Activated CD4-positive, CD25-positive, alpha-beta regulatory T cell (primary cell): ENCODE data around the gene APH1B.
"Not testable (repeated sequence)": the region's sequence is repeated elsewhere in the genome, so short reads cannot be mapped to it uniquely, and the experiment has no call there.

Experiments
- DNase-seq, 4 experiments: peaks; one replicate each; lab custom pipeline; 2025; lab: John Stamatoyannopoulos, UW

APH1B gene

GRCh38 chr15:63277038-63277892 lies at the start of gene APH1B:
TSS of gene APH1B (plus strand) at chr15:63277605. CDS start at chr15:63277624, 19 bp downstream.
- DNase-seq, result peak; percentile 56 to 76 (median 68)

GRCh38 chr15:63227689-63228088 lies 49.7 kb upstream of the APH1B start:
- no peak for DNase-seq

- no peak for DNase-seq
Measured at GRCh38 chr15:63231206-63231605, 46.2 kb upstream of the APH1B start.

GRCh38 chr15:63231706-63232105 lies 45.7 kb upstream of the APH1B start:
- DNase-seq, result no peak

GRCh38 chr15:63232405-63232804 lies 45.0 kb upstream of the APH1B start:
- DNase-seq, result no peak

GRCh38 chr15:63232943-63233342 lies 44.5 kb upstream of the APH1B start:
- DNase-seq, result no peak

- DNase-seq, result no peak
Measured at GRCh38 chr15:63233667-63234423, 43.6 kb upstream of the APH1B start.

GRCh38 chr15:63234451-63234870 lies 42.9 kb upstream of the APH1B start:
- DNase-seq, result no peak

GRCh38 chr15:63236272-63236671 lies 41.1 kb upstream of the APH1B start:
- DNase-seq, result no peak

GRCh38 chr15:63237086-63237485 lies 40.3 kb upstream of the APH1B start:
- not testable (repeated sequence) for DNase-seq

GRCh38 chr15:63238171-63238570 lies 39.2 kb upstream of the APH1B start:
- DNase-seq, result no peak

GRCh38 chr15:63238796-63239195 lies 38.6 kb upstream of the APH1B start:
- no peak for DNase-seq

- DNase-seq, result no peak
Measured at GRCh38 chr15:63240109-63240508, 37.3 kb upstream of the APH1B start.

- no peak for DNase-seq
Measured at GRCh38 chr15:63241316-63241715, 36.1 kb upstream of the APH1B start.

GRCh38 chr15:63243101-63243500 lies 34.3 kb upstream of the APH1B start:
- DNase-seq, result no peak

- no peak for DNase-seq
Measured at GRCh38 chr15:63243776-63244175, 33.6 kb upstream of the APH1B start.

GRCh38 chr15:63244399-63244798 lies 33.0 kb upstream of the APH1B start:
- DNase-seq, result no peak

- no peak for DNase-seq
Measured at GRCh38 chr15:63244976-63245645, 32.3 kb upstream of the APH1B start.

GRCh38 chr15:63246691-63247469 lies 30.5 kb upstream of the APH1B start:
- no peak for DNase-seq

- DNase-seq, result no peak
Measured at GRCh38 chr15:63250312-63250965, 27.0 kb upstream of the APH1B start.

GRCh38 chr15:63251701-63252100 lies 25.7 kb upstream of the APH1B start:
- DNase-seq, result no peak
